IMR-90 (cell line): ENCODE measurements around the gene NUP58. TPM values are rescaled to one million over a fixed set of nuclear protein-coding genes. Genes with fewer than 3 reads are reported as not detected.

ENCODE experiments used
- ATAC-seq: fragments of 200-7000 bp; cut with Tn5 transposase; 2 replicates; pipeline ENCODE4 v1.9.1; 2020; ENCODE audit warnings: low read depth, mild to moderate bottlenecking, moderate library complexity
- BruUV-seq: library from RNA; stranded (reverse); fragments of 400-500 nt; replicated peaks from 2 replicates; lab custom pipeline; 2021; lab: Mats Ljungman, UMichigan
- CTCF ChIA-PET: fragments of 300-600 bp; formaldehyde crosslinking; extraction: SDS; loops from one replicate; lab custom pipeline; 2021; ENCODE audit warnings: antibody characterized with exemption; lab: Yijun Ruan, JAX
- POLR2A ChIA-PET: fragments of 300-600 bp; sonication (Branson Sonifier 250); formaldehyde crosslinking; loops from one replicate; lab custom pipeline; 2022; ENCODE audit warnings: antibody characterized with exemption; ENCODE audit not compliant: unreplicated experiment; lab: Charles Lee
- DNase-seq: peaks from one replicate; pipeline ENCODE4 v3.0.0; 2013
- H2AFZ ChIP-seq: replicated peaks from 2 replicates; pipeline ENCODE3; 2013; ENCODE audit warnings: low read length, mild to moderate bottlenecking; ENCODE audit not compliant: poor library complexity
- H2AK5ac ChIP-seq: 2 replicates; pipeline ENCODE4 v1.6.1; 2013; ENCODE audit warnings: low read depth, low read length, inconsistent platforms
- H2AK9ac ChIP-seq: replicated peaks from 2 replicates; pipeline ENCODE3; 2013; ENCODE audit warnings: mild to moderate bottlenecking, low read depth, low read length, moderate library complexity; ENCODE audit not compliant: poor library complexity
- H2BK120ac ChIP-seq: 2 replicates; pipeline ENCODE4 v1.6.1; 2013; ENCODE audit warnings: low read depth, low read length, inconsistent platforms
- H2BK15ac ChIP-seq: 3 replicates; pipeline ENCODE4 v1.6.1; 2013; ENCODE audit warnings: low read depth, low read length, inconsistent platforms
- H2BK20ac ChIP-seq: 2 replicates; pipeline ENCODE4 v1.6.1; 2013; ENCODE audit warnings: low read depth, mild to moderate bottlenecking, inconsistent platforms, low read length, moderate library complexity
- H2BK5ac ChIP-seq: 2 replicates; pipeline ENCODE4 v1.6.1; 2013; ENCODE audit warnings: mild to moderate bottlenecking, low read depth, low read length, inconsistent platforms; ENCODE audit not compliant: poor library complexity, severe bottlenecking
- H3K14ac ChIP-seq: replicated peaks from 2 replicates; pipeline ENCODE4 v1.6.1; 2013; ENCODE audit warnings: low read depth, low read length, inconsistent platforms
- H3K18ac ChIP-seq: 2 replicates; pipeline ENCODE4 v1.6.1; 2013; ENCODE audit warnings: low read depth, low read length, control low read depth
- H3K23ac ChIP-seq: 2 replicates; pipeline ENCODE4 v1.6.1; 2013; ENCODE audit warnings: low read depth, low read length, inconsistent platforms
- H3K27ac ChIP-seq: 2 replicates; pipeline ENCODE4 v1.5.1; 2013; ENCODE audit warnings: mild to moderate bottlenecking, control low read depth, low read length; ENCODE audit not compliant: insufficient read depth
- H3K27me3 ChIP-seq: 2 replicates; pipeline ENCODE4 v1.6.1; 2013; ENCODE audit warnings: low read length; ENCODE audit not compliant: control insufficient read depth, insufficient read depth
- H3K36me3 ChIP-seq: 2 replicates; pipeline ENCODE4 v1.6.1; 2013; ENCODE audit warnings: low read length, mixed read lengths; ENCODE audit not compliant: control insufficient read depth, insufficient read depth
- H3K4ac ChIP-seq: 2 replicates; pipeline ENCODE4 v1.6.1; 2013; ENCODE audit warnings: low read depth, low read length, inconsistent platforms
- H3K4me1 ChIP-seq: 2 replicates; pipeline ENCODE4 v1.6.1; 2013; ENCODE audit warnings: low read length, mixed read lengths; ENCODE audit not compliant: control insufficient read depth, insufficient read depth
- H3K4me2 ChIP-seq: 2 replicates; pipeline ENCODE4 v1.6.1; 2013; ENCODE audit warnings: low read depth, mild to moderate bottlenecking, control low read depth, low read length, moderate library complexity
- H3K4me3 ChIP-seq: 2 replicates; pipeline ENCODE4 v1.5.1; 2013; ENCODE audit warnings: low read depth, mild to moderate bottlenecking, control low read depth, low read length, moderate library complexity; ENCODE audit not compliant: insufficient read depth
- H3K56ac ChIP-seq: 2 replicates; pipeline ENCODE4 v1.6.1; 2013; ENCODE audit warnings: low read length, inconsistent platforms; ENCODE audit not compliant: insufficient read depth; ENCODE audit errors: extremely low read depth
- H3K79me1 ChIP-seq, 2 experiments: 2 replicates each; pipeline ENCODE4 v1.6.1; 2013; ENCODE audit warnings: low read length in 2 of 2, inconsistent platforms in 1 of 2, low read depth in 1 of 2
- H3K9ac ChIP-seq: 2 replicates; pipeline ENCODE4 v1.6.1; 2013; ENCODE audit warnings: low read depth, low read length, control low read depth
- H3K9me1 ChIP-seq: 2 replicates; pipeline ENCODE4 v1.6.1; 2013; ENCODE audit warnings: low read length, inconsistent platforms; ENCODE audit not compliant: insufficient read depth
- H3K9me3 ChIP-seq: 2 replicates; pipeline ENCODE4 v1.6.1; 2013; ENCODE audit warnings: low read length; ENCODE audit not compliant: control insufficient read depth, insufficient read depth
- H4K20me1 ChIP-seq: 2 replicates; pipeline ENCODE4 v1.6.1; 2013; ENCODE audit warnings: low read length, inconsistent platforms; ENCODE audit not compliant: insufficient read depth
- H4K5ac ChIP-seq: 2 replicates; pipeline ENCODE4 v1.6.1; 2013; ENCODE audit warnings: mild to moderate bottlenecking, low read depth, low read length, control low read depth
- H4K8ac ChIP-seq, 2 experiments: 2 replicates each; pipeline ENCODE4 v1.6.1; 2013; ENCODE audit warnings: low read depth in 2 of 2, low read length in 2 of 2, control low read depth in 1 of 2, inconsistent platforms in 1 of 2
- H4K91ac ChIP-seq: 2 replicates; pipeline ENCODE4 v1.6.1; 2013; ENCODE audit warnings: low read depth, low read length, inconsistent platforms; ENCODE audit not compliant: insufficient read depth
- BHLHE40 ChIP-seq: fragments of 150-350 bp; IDR thresholded peaks from 2 replicates; pipeline ENCODE4 v1.6.1; 2016; ENCODE audit warnings: mild to moderate bottlenecking, low read depth, low read length
- CEBPB ChIP-seq: IDR thresholded peaks from 2 replicates; pipeline ENCODE4 v1.6.1; 2012; ENCODE audit warnings: low read depth, low read length, improper control_type of control experiment
- CHD1 ChIP-seq: IDR thresholded peaks from 2 replicates; pipeline ENCODE4 v1.6.1; 2012; ENCODE audit warnings: low read depth, low read length, improper control_type of control experiment
- CTCF ChIP-seq: conservative IDR thresholded peaks from 2 replicates; pipeline ENCODE4 v1.5.1; 2012; ENCODE audit warnings: mild to moderate bottlenecking, low read depth, low read length, improper control_type of control experiment
- ELK1 ChIP-seq: fragments of 150-350 bp; IDR thresholded peaks from 2 replicates; pipeline ENCODE4 v1.6.1; 2016; ENCODE audit warnings: low read depth, mild to moderate bottlenecking, low read length, moderate library complexity, borderline replicate concordance
- FOS ChIP-seq: fragments of 150-350 bp; IDR thresholded peaks from 2 replicates; pipeline ENCODE4 v1.6.1; 2016; ENCODE audit warnings: low read depth, low read length
- MAFK ChIP-seq: IDR thresholded peaks from 2 replicates; pipeline ENCODE4 v1.6.1; 2012; ENCODE audit warnings: low read depth, low read length, improper control_type of control experiment
- MAZ ChIP-seq: IDR thresholded peaks from 2 replicates; pipeline ENCODE4 v1.6.1; 2012; ENCODE audit warnings: low read depth, mild to moderate bottlenecking, low read length, improper control_type of control experiment, moderate library complexity, borderline replicate concordance
- MXI1 ChIP-seq: IDR thresholded peaks from 2 replicates; pipeline ENCODE4 v1.6.1; 2012; ENCODE audit warnings: low read depth, mild to moderate bottlenecking, low read length, moderate library complexity, borderline replicate concordance
- NFE2L2 ChIP-seq: fragments of 150-350 bp; IDR thresholded peaks from 2 replicates; pipeline ENCODE4 v1.6.1; 2016; ENCODE audit warnings: low read depth, mild to moderate bottlenecking, low read length
- POLR2A ChIP-seq: IDR thresholded peaks from 2 replicates; pipeline ENCODE4 v1.6.1; 2012; ENCODE audit warnings: mild to moderate bottlenecking, low read depth, low read length
- RAD21 ChIP-seq: IDR thresholded peaks from 2 replicates; pipeline ENCODE4 v1.6.1; 2012; ENCODE audit warnings: low read length, improper control_type of control experiment
- RCOR1 ChIP-seq: IDR thresholded peaks from 2 replicates; pipeline ENCODE4 v1.6.1; 2012; ENCODE audit warnings: mild to moderate bottlenecking, low read length, improper control_type of control experiment; ENCODE audit not compliant: insufficient replicate concordance
- RFX5 ChIP-seq: IDR thresholded peaks from 2 replicates; pipeline ENCODE4 v1.8.0; 2012; ENCODE audit warnings: low read depth, mild to moderate bottlenecking, low read length, moderate library complexity
- SMC3 ChIP-seq: fragments of 150-350 bp; IDR thresholded peaks from 2 replicates; pipeline ENCODE4 v1.6.1; 2016; ENCODE audit warnings: low read depth, mild to moderate bottlenecking, antibody characterized with exemption, low read length, moderate library complexity
- USF2 ChIP-seq: fragments of 150-350 bp; IDR thresholded peaks from 2 replicates; pipeline ENCODE4 v1.6.1; 2017; ENCODE audit warnings: mild to moderate bottlenecking, antibody characterized with exemption, low read length, low read depth
- dilution Hi-C: fragments of 300-500 bp; cut with HindIII; formaldehyde crosslinking; loops from one replicate; pipeline ENCODE4 v1.14.3; 2018; ENCODE audit warnings: low sequenced_read_pairs; ENCODE audit not compliant: unreplicated experiment
- in situ Hi-C: fragments of 300-500 bp; cut with MboI; formaldehyde crosslinking; loops from 3 replicates; pipeline ENCODE4 v1.14.3; 2019; ENCODE audit warnings: low sequenced_read_pairs, inconsistent platforms, mixed read lengths
- intact Hi-C: fragments of 100-400 bp; cut with micrococcal nuclease; formaldehyde crosslinking; loops from 2 replicates; pipeline ENCODE4 v1.10.0; 2022
- polyA plus RNA-seq, 3 experiments: library from polyadenylated mRNA; depleted of rRNA; stranded (reverse); fragments of >200 nt; gene quantifications; 2 replicates each; pipeline ENCODE4 v1.2.3, GENCODE V29; 2012; ENCODE audit warnings: low replicate concordance in 1 of 3
- total RNA-seq: library from RNA; depleted of rRNA; stranded (reverse); fragments of >200 nt; gene quantifications from 2 replicates; pipeline ENCODE4 v1.2.3, GENCODE V29; 2012

The NUP58 gene
- total and polyA plus RNA-seq, 2 of the 4 experiments (the other 2 are of a cell fraction), result 29.7 to 50.7 TPM

- Histone ChIP-seq H2BK5ac (no peak overlapping the region), H2BK15ac (no peak overlapping the region), H2BK20ac (no peak overlapping the region), H3K9me3 (no peaks in the 10 kb centered on the region), H3K14ac (no peak overlapping the region), H3K9ac (no peak overlapping the region), H3K27ac (no peak overlapping the region), H3K4ac (no peak overlapping the region), H3K9me1 (peaks cover 5% of the 10 kb centered on the region; the same call in 1 of the 2 replicates), H4K91ac (no peak overlapping the region), H3K4me2 (no peak overlapping the region), H2AK5ac (no peak overlapping the region), H4K8ac (no peak overlapping the region), H3K36me3 (peaks cover 1% of the 10 kb centered on the region; the same call in 1 of the 2 replicates), H2AK9ac (no peak overlapping the region), H3K56ac (no peak overlapping the region), H3K18ac (no peak overlapping the region), H2BK120ac (no peak overlapping the region), H3K4me3 (no peak overlapping the region), H3K79me1 (peaks cover 24 to 48% of the 10 kb centered on the region in 2 experiments), H3K27me3 (no peaks in the 10 kb centered on the region), H2AFZ (no peak overlapping the region), H4K20me1 (peaks cover 22% of the 10 kb centered on the region), H4K5ac (no peak overlapping the region), H3K23ac (no peak overlapping the region), H3K4me1 (no peaks in the 10 kb centered on the region)
- in situ Hi-C loops, result no loop called here
- TF ChIP-seq SMC3 (no peak), ELK1 (no peak), USF2 (no peak), RFX5 (no peak), BHLHE40 (no peak), RCOR1 (no peak), CEBPB (no peak), RAD21 (no peak), MXI1 (no peak), NFE2L2 (no peak), MAFK (no peak), CHD1 (no peak), POLR2A (no peak), FOS (no peak), MAZ (no peak), CTCF (no peak)
- ChIA-PET POLR2A (no interaction called here), CTCF (interaction anchor here (0.7 kb wide), 1 partner anchor 9 kb away, joined by 3 read pairs; no protein-coding TSS in a partner anchor)
- intact Hi-C loops, result no loop called here
- DNase-seq (no peak), ATAC-seq (no peak)
- no TSS peak for BruUV-seq
- dilution Hi-C loops, result no loop called here
Measured at GRCh38 chr13:25280396-25280795, 21.0 kb upstream of the NUP58 start.
